NCI-H1417 treated with DMSO at 0.1 percent for 48 hours (cell line): ENCODE results near the gene ZNF761.
"Not testable (repeated sequence)": the region's sequence is repeated elsewhere in the genome, so short reads cannot be mapped to it uniquely, and the experiment has no call there.

Source experiments
- DNase-seq: peaks from one replicate; lab custom pipeline; 2025; lab: John Stamatoyannopoulos, UW

ZNF761 gene

DNA sequence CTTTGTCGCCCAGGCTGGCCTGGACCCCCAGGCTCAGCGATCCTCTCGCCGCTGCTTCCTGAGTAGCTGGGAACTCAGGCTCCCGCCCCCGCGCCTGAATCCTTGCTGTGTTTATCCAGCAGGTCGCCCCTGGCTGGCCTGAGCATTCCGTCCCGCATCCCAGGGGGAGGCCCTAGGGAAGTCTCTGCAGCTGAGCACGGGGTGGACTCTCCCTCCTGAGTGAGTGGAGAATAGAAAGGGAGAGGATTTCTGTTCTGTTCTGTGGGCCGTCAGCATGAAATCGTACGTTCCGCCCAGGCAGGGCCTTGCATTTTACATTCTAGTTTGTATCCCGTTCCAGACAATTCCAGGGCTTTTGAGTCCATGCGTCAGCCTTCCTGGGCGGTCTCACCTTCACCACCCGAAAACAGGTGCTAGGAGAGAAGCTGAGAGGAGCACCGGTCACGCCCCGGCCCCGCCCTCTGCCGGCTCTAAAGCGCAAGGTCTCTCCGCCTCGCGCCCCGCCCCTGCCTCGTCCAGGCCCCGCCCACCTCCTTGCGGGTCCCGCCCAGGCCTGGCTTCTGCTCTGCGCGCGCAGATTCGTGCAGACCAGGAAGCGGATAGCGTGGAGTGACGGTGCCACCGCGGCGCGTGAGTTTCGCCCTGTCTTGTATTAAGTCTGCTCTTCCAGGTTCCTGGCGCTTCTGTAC lies at the start of gene ZNF761:
TSS of gene ZNF761 (plus strand) at position 586 of the 689 bp plus-strand sequence. CDS start 15,285 bp downstream, outside the sequence.
- DNase-seq: peak; percentile 86

DNA sequence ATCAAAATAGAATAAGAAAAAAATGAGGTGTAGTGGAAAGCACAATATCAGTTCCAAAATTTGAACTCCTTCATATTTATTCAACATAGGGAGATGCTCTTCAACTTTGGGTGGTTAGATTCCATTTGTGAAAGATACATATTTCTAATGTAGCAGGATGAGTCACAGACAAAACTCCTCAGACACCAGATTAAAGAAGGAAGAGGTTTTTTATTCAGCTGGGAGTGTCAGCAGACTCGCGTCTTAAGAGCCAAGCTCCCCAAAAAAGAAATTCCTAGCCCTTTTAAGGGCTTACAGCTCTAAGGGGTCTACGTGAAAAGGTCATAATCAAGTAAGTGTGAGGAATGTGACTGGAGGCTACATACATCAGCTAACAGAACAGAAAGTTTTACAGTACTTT lies 43.6 kb upstream of the ZNF761 start:
- no peak for DNase-seq

DNA sequence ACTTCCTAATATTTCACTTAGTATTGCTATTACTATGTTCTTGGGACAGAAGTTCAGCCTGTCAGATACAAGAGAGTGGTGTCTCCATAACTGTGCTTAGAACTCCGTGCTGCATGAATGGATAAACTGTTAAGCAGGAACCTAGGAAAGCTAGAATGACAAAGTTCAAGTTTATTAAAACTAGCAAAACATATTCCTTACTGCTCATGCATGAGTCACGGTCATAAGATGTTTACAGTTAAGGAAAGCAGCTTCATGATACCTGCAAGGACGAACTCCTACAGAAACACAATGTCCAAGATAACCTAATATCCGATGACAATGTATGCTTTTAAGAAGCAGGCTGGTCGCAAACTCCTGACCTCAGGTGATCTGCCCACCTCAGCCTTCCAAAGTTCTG lies 42.9 kb upstream of the ZNF761 start:
- DNase-seq: no peak

DNA sequence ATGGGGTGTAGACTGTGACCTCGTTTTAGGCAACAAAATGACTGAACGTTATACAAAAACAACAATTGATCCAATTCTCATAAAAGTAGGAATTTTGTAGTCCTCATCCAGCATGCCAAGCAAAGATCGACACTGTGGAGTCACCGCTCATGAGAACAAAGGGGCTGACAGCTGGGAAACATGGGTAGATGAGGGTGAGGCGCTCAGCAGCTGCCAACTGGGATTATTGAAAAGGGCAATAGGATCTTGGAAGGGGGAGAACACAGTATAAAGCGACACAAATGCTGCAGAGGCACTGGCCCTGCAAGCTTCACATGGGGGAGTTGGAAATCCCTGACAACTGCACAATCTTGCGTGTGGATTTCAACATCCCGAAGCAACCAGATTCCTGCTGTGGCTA lies 42.2 kb upstream of the ZNF761 start:
- DNase-seq: no peak

DNA sequence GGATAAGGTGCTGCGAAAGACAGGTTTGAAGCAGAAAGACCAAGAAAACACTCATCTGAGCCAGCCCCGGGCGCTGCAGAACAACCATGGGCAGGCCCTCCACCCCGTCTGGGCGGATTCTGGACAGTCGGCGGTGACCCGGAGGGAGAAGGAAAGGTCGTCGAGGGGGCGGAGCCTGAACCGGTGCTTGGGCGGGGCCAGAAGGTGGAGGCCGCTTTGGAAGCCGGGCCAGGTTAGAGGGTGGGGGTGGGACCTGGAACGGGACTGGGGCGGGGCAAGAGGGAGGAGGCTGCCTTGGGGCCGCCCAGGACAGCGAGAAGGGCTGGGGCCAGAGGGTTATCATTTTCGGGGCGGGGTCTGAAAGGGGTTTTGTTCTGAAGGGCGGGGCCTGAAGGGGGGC lies 41.8 kb upstream of the ZNF761 start:
- no peak for DNase-seq

DNA sequence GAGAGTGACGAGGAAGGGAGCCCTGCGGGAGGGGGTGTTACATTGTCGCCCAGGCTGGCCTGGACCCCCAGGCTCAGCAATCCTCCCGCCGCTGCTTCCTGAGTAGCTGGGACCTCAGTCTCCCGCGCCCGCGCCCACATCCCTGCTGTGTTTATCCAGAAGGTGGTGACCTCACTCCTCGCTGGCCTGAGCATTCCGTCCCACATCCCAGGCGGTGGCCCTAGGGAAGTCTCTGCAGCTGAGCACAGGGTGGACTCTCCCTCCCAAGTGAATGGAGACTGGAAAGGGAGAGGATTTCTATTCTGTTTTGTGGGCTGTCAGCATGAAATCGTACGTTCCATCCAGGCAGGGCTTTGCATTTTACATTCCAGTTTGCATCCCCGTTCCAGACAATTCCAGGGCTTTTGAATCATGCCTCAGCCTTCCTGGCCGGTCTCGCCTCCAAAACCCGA lies 37.2 kb upstream of the ZNF761 start:
- no peak for DNase-seq

DNA sequence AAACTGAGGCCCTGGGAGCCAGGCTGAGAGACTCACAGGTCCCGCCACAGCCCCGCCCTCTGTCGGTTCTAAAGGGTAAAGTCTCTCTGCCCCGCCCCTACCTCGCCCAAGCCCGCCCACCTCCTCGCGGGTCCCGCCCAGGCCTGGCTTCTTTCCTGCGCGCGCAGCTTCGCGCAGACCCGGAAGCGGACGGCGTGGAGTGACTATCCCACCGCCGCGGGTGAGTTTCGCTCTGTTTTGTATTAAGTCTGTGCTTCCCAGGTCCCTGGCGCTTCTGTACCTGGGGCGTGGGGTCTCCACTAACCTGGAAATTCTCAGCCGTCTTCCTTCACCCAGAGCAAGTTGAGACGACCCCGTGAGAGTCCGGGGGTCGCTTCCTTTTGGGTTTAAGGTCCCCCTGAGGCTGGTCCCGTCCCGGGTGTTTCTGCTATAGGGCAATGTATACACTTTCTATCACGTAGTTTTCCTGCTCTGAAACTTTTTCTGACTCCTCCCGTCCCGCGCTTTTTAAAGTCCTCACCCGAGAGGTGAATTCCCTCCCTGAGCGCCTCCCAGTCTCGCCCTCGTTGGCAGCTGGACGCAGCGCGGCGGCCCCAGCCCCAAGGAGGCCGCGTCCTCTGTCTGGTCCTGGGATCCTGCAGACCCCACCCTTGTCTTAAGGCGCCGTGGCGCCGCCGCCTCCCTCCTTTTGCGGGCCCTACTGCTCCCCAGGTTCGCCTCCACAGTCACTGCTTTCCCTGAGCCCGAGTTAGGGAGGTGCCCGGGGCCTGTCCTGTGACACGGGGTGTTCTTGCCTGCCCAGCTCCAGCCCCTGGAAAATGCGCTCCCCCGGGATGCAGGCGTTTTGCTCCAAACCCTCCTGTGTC lies 36.6 kb upstream of the ZNF761 start, which contains the start of gene ZNF765:
TSS of gene ZNF765 (plus strand) at position 176 of the 866 bp plus-strand sequence. CDS start 2,867 bp downstream, outside the sequence.
- peak; percentile 31 for DNase-seq

DNA sequence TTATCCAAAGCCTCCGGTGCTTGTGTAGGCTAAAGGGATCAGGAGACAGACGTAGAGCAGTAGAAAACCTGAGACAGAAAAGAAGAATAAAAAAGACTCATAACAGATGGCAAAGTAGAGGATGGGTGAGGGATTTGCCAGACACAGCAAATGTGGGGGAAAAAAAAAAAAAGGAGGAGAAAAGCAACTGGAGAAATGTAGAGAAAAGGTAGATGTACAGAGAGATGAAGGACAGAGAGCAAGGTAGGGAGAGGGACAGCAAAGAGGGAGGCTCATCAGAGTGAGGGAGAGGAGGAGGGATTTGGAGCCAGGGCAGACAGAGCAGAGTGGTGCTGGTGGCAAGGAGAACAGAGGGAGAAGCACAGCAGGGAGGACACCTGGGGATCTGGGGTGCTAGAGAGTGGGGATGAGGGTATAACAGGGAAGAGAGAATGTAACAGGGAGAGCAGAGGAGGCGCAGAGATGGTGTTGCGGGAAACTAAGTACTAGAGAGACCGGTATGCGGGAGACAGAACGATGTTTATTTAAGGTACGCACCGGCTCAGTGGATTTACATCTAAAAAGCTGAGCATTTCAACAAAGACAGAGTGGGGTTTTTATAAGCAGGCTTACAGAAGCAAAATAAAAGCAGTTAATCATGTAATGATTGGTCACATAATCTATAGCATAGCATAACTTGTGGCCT lies 35.8 kb upstream of the ZNF761 start:
- not testable (repeated sequence) for DNase-seq

DNA sequence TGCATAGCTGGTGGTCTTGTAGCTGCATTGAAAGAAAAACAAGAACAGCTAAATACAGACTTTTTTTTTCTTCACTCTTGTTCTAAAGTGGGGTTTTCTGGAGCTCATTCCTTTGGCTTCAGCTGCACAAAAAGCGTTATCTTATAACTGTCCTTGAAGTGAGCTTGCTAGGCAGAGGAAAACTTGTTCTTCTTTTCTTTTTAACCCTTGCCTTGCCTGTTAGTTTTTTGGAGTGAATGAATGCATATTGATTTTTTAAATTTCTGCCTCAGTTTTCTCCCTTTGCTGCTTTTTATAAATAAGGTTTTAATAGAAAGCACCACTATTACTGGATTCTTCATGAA lies 35.3 kb upstream of the ZNF761 start:
- DNase-seq: no peak

DNA sequence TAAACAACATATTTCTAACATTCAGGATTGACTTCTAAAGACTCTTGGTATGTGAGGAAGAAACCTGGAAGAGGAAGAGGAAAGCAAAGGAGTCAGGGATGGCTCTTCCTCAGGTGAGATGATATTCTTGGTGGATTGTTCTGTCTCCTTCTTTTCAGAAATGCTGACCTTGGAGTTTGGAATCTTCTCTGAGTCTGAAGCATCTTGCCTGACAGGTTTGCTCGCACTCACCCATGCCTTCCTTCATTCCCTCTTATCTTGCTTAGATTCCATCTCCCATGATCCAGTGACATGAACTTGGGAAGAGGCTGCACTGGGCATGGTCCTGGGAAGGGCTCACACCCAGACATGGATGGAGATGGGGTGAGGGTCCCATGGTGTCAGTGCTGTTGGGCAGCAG lies 33.9 kb upstream of the ZNF761 start:
- DNase-seq: not testable (repeated sequence)

DNA sequence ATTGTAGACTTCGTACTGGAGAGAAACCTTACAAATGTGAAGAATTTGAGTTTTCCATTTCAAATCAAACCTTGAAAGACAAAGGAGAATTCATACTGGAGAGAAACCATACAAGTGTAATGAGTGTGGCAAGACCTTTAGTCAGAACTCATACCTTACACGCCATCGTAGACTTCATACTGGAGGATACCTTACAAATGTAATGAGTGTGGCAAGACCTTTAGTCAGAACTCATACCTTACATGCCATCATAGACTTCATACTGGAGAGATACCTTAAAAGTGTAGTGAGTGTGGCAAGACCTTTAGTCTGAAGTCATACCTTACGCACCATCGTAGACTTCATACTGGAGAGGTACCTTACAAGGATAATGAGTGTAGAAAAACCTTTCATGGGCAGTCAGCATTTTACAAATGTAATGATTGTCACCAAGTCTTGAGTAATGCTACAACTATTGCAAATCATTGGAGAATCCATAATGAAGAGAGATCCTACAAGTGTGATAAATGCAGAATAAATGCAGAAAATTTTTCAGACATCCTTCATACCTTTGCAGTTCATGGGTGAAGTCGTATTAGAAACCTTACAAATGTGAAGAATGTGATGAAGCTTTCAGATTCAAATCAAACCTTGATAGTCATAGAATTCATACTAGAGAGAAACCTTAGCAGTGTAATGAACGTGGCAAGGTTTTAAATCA lies 22.1 kb upstream of the ZNF761 start:
- DNase-seq: no peak

DNA sequence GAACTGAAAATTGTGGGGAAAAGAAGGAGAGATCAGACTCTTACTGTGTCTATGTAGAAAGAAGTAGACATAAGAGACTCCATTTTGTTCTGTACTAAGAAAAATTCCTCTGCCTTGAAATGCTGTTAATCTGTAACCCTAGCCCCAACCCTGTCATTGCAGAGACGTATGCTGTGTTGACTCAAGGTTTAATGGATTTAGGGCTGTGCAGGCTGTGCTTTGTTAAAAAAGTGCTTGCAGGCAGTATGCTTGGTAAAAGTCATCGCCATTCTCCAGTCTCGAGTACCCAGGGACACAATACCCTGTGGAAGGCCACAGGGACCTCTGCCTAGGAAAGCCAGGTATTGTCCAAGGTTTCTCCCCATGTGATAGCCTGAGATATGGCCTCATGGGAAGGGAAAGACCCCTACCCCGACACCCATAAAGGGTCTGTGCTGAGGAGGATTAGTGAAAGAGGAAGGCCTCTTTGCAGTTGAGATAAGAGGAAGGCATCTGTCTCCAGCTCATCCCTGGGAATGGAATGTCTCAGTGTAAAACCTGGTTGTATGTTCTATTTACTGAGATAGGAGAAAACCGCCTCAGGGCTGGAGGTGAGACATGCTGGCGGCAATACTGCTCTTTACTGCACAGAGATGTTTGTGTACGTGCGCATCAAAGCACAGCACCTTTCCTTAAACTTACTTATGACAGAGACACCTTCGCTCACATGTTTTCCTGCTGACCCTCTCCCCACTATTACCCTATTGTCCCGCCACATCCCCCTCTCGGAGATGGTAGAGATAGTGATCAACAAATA lies 11.1 kb upstream of the ZNF761 start:
- DNase-seq: not testable (repeated sequence)

DNA sequence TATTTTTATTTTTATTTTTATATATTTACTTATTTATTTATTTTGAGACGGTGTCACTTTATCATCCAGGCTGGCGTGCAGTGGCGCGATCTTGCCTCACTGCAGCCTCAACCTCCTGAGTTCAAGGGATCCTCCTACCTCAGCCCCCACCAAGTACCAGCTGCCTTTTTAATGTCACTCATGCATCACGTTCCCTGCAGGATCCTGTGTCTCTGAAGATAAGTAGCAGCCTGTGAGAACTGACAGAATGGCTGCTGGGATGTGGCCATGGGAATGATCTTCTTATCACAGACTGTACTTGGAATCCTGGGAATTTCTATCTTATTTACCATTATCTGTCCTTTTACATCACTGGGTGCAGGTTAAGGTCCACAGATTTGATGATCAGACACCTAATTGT lies 9.2 kb upstream of the ZNF761 start:
- DNase-seq: no peak

DNA sequence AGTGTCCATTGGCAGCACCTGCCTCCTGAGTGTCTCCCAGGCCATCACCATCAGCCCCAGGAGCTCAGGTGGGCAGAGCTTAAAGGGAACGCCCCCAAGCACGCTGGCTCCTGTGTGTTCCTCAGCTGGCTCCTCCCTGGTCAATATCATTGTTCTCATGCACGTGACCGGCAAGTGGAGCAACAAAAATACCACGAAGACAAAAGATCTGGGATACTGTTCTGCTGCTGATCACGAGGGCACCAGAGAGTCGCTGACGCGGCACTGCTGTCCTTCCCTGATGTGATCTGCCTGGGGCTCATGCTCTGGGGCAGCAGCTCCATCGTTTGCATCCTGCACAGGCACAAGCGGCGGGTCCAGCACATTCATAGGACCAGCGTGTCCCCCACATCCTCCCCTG lies 8.7 kb upstream of the ZNF761 start:
- DNase-seq: not testable (repeated sequence)

DNA sequence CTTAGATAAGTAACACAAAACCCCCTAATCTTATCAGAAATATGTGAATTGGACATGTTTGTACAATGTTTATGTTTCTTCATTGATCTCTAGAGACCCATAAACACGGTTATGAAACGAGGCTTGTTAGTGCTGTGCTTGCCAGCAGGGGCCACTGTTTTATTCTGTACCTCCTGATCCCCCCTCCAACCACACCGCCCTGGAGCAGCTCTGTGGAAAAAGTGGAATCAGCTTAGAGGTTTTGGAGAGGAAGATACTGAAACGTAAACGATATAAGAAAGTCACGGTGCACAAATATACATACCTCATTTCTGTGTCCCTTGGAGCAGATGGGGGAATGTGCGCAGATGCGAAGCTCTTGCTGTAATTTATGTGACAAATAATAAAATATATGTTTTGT lies 8.1 kb upstream of the ZNF761 start:
- not testable (repeated sequence) for DNase-seq

DNA sequence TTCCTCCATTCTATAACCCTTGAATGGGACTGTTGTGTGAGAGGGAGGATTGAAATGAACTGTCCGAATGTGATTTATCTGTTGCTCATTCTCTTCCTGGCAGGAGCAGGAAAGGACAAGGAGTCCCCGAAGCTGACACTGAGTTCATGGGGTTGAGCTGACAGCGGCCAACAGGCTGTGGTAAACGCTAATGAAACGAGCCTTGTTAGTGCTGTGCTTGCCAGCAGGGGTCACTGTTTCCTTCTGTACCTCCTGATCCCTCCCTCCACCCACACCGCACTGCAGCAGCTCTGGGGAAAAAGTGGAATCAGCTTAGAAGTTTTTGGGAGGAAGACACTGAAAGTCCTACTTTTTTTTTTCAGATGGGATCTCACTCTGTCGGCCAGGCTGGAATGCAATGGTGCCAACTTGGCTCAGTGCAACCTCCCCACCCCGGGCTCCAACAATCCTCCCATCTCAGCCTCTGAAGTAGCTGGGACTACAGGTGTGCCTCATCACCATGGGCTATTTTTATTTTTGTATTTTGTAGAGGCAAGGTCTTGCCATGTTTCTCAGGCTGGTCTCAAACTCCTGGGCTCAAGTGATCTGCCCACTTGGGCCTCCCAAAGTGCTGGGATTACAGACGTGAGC lies 6.7 kb upstream of the ZNF761 start:
- no peak for DNase-seq

DNA sequence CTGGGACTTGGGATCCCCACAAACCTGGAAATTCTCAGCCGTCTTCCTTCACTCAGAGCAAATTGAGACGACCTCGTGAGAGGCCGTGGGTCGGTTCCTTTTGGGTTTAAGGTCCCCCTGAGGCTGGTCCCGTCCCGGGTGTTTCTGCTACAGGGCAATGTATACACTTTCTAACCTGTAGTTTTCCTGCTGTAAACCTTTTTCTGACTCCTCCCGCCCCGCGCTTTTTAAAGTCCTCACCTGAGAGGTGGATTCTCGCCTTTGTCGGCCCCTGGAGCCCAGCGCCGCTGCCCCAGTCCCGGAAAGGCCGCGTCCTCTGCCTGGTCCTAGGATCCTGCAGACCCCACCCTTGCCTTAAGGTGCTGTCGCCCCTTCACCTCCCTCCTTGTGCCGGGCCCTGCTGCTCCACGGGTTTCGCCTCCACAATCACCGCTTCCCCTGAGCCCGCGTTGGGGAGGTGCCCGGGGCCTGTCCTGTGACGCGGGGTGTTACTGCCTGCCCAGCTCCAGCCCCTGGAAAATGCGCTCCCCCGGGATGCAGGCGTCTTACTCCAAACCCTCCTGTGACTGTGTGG lies 391 bp downstream of the ZNF761 start:
- DNase-seq: no peak

DNA sequence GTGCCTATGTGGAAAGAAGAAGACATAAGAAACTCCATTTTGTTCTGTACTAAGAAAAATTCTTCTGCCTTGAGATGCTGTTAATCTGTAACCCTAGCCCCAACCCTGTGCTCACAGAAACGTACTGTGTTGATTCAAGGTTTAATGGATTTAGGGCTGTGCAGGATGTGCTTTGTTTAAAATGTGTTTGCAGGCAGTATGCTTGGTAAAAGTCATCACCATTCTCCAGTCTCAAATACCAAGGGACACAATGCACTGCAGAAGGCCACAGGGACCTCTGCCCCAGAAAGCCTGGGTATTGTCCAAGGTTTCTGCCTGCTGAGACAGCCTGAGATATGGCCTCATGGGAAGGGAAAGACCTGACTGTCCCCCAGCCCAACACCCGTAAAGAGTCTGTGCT lies 12.0 kb downstream of the ZNF761 start:
- not testable (repeated sequence) for DNase-seq

DNA sequence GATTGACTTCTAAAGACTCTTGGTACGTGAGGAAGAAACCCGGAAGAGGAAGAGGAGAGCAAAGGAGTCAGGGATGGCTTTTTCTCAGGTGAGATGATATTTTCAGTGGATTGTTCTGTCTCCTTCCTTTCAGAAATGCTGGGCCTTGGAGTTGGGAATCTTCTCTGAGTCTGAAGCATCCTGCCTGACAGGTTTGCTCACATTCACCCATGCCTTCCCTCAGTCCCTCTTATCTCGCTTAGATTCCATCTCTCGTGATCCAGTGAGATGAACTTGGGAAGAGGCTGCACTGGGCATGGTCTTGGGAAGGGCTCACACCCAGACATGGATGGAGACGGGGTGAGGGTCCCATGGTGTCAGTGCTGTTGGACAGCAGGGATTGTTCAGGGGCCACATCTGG lies 15.4 kb downstream of the ZNF761 start:
- DNase-seq: not testable (repeated sequence)

DNA sequence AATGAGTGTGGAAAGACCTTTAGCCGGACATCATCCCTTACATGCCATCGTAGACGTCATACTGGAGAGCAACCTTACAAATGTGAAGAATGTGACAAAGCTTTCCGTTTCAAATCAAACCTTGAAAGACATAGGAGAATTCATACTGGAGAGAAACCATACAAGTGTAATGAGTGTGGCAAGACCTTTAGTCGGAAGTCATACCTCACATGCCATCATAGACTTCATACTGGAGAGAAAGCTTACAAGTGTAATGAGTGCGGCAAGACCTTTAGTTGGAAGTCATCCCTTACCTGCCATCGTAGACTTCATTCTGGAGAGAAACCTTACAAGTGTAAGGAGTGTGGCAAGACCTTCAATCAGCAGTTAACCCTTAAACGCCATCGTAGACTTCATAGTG lies 24.0 kb downstream of the ZNF761 start:
- DNase-seq: no peak
